KOPT-K1 (cell line): ENCODE results near the gene OR10H1.
"Not testable (repeated sequence)": the region's sequence is repeated elsewhere in the genome, so short reads cannot be mapped to it uniquely, and the experiment has no call there.

ENCODE experiments used
- H3K27ac ChIP-seq: fragments of 200-600 bp; sonication (generic); 2 replicates; pipeline ENCODE4 v1.5.1; 2016; ENCODE audit warnings: antibody characterized with exemption, mild to moderate bottlenecking, low read depth, low read length; ENCODE audit not compliant: poor library complexity, severe bottlenecking
- H3K36me3 ChIP-seq: fragments of 200-600 bp; sonication (generic); 2 replicates; pipeline ENCODE4 v1.5.1; 2017; ENCODE audit warnings: antibody characterized with exemption, mild to moderate bottlenecking, low read length, moderate library complexity; ENCODE audit not compliant: insufficient read depth
- H3K9me3 ChIP-seq: fragments of 200-600 bp; sonication (generic); 2 replicates; pipeline ENCODE4 v1.5.1; 2017; ENCODE audit warnings: antibody characterized with exemption, low read length, mild to moderate bottlenecking; ENCODE audit not compliant: insufficient read depth, poor library complexity, severe bottlenecking

The OR10H1 gene

GRCh38 chr19:15794279-15794678 is 21.2 kb downstream of the OR10H1 start:
- not testable (repeated sequence) for H3K9me3 ChIP-seq, H3K36me3 ChIP-seq, H3K27ac ChIP-seq

GRCh38 chr19:15790096-15790495 is 25.4 kb downstream of the OR10H1 start:
- Histone ChIP-seq H3K9me3 (no peaks in the 10 kb centered on the region), H3K36me3 (no peaks in the 10 kb centered on the region), H3K27ac (no peak overlapping the region)

- no peaks in the 10 kb centered on the region for H3K9me3 ChIP-seq
- no peaks in the 10 kb centered on the region for H3K36me3 ChIP-seq
Measured at GRCh38 chr19:15788594-15789270, 26.7 kb downstream of the OR10H1 start.

GRCh38 chr19:15787611-15788155 is 27.8 kb downstream of the OR10H1 start, which contains the start of gene OR10H5:
TSS of gene OR10H5 (plus strand) at chr19:15787661. CDS start at chr19:15794049, 6,388 bp downstream.
- no peak within 1 kb of the TSS for H3K27ac ChIP-seq
- no peaks in the 10 kb centered on the region for H3K36me3 ChIP-seq
- no peaks in the 10 kb centered on the region for H3K9me3 ChIP-seq

More at GRCh38 chr19:15788594-15789270, 26.7 kb downstream of the OR10H1 start:
- H3K27ac ChIP-seq: no peak overlapping the region

GRCh38 chr19:15782896-15783295 is 32.6 kb downstream of the OR10H1 start:
- not testable (repeated sequence) for H3K9me3 ChIP-seq, H3K27ac ChIP-seq, H3K36me3 ChIP-seq

GRCh38 chr19:15782211-15782610 is 33.3 kb downstream of the OR10H1 start:
- Histone ChIP-seq H3K36me3 (no peaks in the 10 kb centered on the region), H3K27ac (no peak overlapping the region), H3K9me3 (no peaks in the 10 kb centered on the region)

- no peaks in the 10 kb centered on the region for H3K9me3 ChIP-seq
- H3K36me3 ChIP-seq: no peaks in the 10 kb centered on the region
- no peak overlapping the region for H3K27ac ChIP-seq
Measured at GRCh38 chr19:15781661-15782060, 33.8 kb downstream of the OR10H1 start.

GRCh38 chr19:15780610-15781418 is 34.6 kb downstream of the OR10H1 start:
- Histone ChIP-seq H3K27ac (no peak overlapping the region), H3K9me3 (no peaks in the 10 kb centered on the region), H3K36me3 (no peaks in the 10 kb centered on the region)

GRCh38 chr19:15779756-15780476 is 35.5 kb downstream of the OR10H1 start:
- Histone ChIP-seq H3K36me3 (no peaks in the 10 kb centered on the region), H3K9me3 (no peaks in the 10 kb centered on the region), H3K27ac (no peak overlapping the region)

GRCh38 chr19:15776991-15777970 is 38.2 kb downstream of the OR10H1 start:
- no peaks in the 10 kb centered on the region for H3K36me3 ChIP-seq
- H3K27ac ChIP-seq: no peak overlapping the region
- no peaks in the 10 kb centered on the region for H3K9me3 ChIP-seq

GRCh38 chr19:15776264-15776663 is 39.2 kb downstream of the OR10H1 start:
- H3K9me3 ChIP-seq: no peaks in the 10 kb centered on the region

GRCh38 chr19:15775249-15775648 is 40.2 kb downstream of the OR10H1 start:
- no peaks in the 10 kb centered on the region for H3K36me3 ChIP-seq
- H3K27ac ChIP-seq: no peak overlapping the region
- H3K9me3 ChIP-seq: no peaks in the 10 kb centered on the region

More at GRCh38 chr19:15776264-15776663, 39.2 kb downstream of the OR10H1 start:
- H3K27ac ChIP-seq: no peak overlapping the region
- H3K36me3 ChIP-seq: no peaks in the 10 kb centered on the region

- not testable (repeated sequence) for H3K9me3 ChIP-seq, H3K27ac ChIP-seq, H3K36me3 ChIP-seq
Measured at GRCh38 chr19:15774159-15774558, 41.3 kb downstream of the OR10H1 start.

- no peaks in the 10 kb centered on the region for H3K9me3 ChIP-seq
- H3K36me3 ChIP-seq: no peaks in the 10 kb centered on the region
- no peak overlapping the region for H3K27ac ChIP-seq
Measured at GRCh38 chr19:15769586-15769985, 45.9 kb downstream of the OR10H1 start.
